Stimulated activated naive B cell treated with anti-CD40 and anti-IgM and Interleukin-4, amounts not matched to agents 10 μg/mL and 1 μg/mL and 100 μg/mL, for 72 hours (primary cell): Measurements from ENCODE around the gene SMARCB1.

Experiments used
- ATAC-seq, 2 donors: fragments of 150-1000 bp; cut with Tn5 transposase; replicated peaks; 2 replicates each; pipeline ENCODE4 v1.10.0; 2021; ENCODE audit warnings: moderate library complexity in 1 of 2
- DNase-seq: peaks from one replicate; pipeline ENCODE4 v3.0.0; 2021
- H3K27ac Mint-ChIP-seq: one replicate; pipeline ENCODE4 v1.8.0; 2022; ENCODE audit warnings: mild to moderate bottlenecking, mixed read lengths
- H3K27me3 Mint-ChIP-seq, 2 donors: one replicate each; pipeline ENCODE4 v1.8.0; 2022; ENCODE audit warnings: mixed read lengths in 2 of 2
- H3K36me3 Mint-ChIP-seq, 2 donors: one replicate each; pipeline ENCODE4 v1.8.0; 2022; ENCODE audit warnings: mixed read lengths in 2 of 2, mild to moderate bottlenecking in 1 of 2
- H3K4me1 Mint-ChIP-seq, 2 donors: one replicate each; pipeline ENCODE4 v1.8.0; 2022; ENCODE audit warnings: mixed read lengths in 2 of 2, mild to moderate bottlenecking in 1 of 2
- H3K4me3 Mint-ChIP-seq, 2 donors: one replicate each; pipeline ENCODE4 v1.8.0; 2022; ENCODE audit warnings: mild to moderate bottlenecking in 2 of 2, mixed read lengths in 2 of 2, moderate library complexity in 1 of 2
- H3K9me3 Mint-ChIP-seq, 2 donors: one replicate each; pipeline ENCODE4 v1.8.0; 2022; ENCODE audit warnings: mixed read lengths in 2 of 2, mild to moderate bottlenecking in 1 of 2

Gene SMARCB1

DNA sequence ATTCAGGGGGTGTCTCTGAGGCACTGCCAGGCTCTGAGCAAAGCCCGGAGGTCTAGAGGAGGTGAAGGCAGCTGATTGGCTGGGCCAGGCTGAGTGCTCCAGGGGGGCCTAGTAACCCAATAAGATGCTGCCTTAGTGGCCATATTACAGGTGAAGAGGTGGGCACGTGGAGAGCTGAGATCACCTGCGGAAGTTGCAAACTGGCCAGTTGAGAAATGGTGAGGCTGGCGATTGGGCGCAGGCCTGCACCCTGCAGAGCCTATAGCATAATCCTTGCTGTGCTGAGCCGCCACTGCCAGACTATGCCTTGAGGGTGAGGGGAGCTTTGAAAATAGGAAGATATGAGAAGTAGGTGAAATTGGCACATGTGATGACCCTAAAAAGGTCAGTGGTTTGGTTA lies 30.4 kb downstream of the SMARCB1 start:
- H3K27me3 Mint-ChIP-seq: no peaks in the 10 kb centered on the region
- no peak overlapping the region for H3K27ac Mint-ChIP-seq
- H3K4me3 Mint-ChIP-seq: peak overlapping the region in 1 of 2 donors; percentile 37
- no peak for DNase-seq
- H3K9me3 Mint-ChIP-seq: no peaks in the 10 kb centered on the region
- H3K4me1 Mint-ChIP-seq: peaks cover 39 to 48% of the 10 kb centered on the region in 2 donors
- ATAC-seq: no peak
- peaks cover 56 to 72% of the 10 kb centered on the region in 2 donors for H3K36me3 Mint-ChIP-seq

DNA sequence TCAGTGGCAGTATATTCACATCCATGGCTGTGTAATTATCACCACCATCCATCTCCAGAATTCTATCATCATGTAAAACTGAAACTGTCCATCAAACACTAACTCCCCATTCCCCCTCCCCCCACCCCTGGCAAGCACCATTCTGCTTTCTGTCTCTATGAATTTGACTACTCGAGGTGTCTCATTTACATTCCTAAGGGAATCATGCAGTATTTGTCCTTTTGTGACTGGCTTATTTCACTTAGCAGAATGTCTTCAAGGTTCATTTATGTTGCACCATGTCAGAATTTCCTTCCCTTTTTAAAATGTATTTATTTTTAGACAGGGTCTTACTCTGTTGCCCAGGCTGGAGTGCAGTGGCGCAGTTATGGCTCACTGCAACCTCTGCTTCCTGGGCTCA lies 31.8 kb downstream of the SMARCB1 start:
- Mint-ChIP-seq H3K36me3 (peaks cover 62 to 75% of the 10 kb centered on the region in 2 donors), H3K27ac (peak overlapping the region; percentile 81), H3K27me3 (no peaks in the 10 kb centered on the region), H3K4me1 (peaks cover 42 to 53% of the 10 kb centered on the region in 2 donors), H3K4me3 (no peak overlapping the region), H3K9me3 (no peaks in the 10 kb centered on the region)
- ATAC-seq (peak; percentile 19 to 47), DNase-seq (no peak)

DNA sequence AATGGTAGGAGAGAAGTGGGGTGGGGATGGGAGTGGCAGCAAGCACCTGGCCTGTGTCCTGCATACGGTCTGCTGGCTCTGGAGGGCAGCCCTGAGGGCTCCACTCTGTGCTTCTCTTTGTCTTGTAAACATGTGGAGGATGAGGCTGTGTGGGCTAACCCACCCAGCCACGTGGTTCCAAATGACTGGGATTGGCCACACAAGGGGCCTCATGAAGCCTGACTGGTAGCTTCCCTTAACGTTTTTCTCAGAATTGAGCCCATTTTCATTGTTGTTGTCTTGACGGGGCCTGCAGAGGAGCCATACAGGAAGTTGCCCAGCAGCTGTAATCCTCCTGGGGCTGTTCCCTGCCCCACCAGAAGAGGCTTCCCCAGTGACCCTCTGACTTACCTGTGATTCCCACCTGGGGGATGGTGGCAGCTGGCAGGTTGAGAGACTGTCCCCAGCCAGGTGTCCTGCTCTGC lies 34.0 kb downstream of the SMARCB1 start:
- Mint-ChIP-seq H3K4me3 (peak overlapping the region; percentile 18 to 19), H3K36me3 (peaks cover 64 to 86% of the 10 kb centered on the region in 2 donors), H3K9me3 (no peaks in the 10 kb centered on the region), H3K4me1 (peaks cover 50 to 72% of the 10 kb centered on the region in 2 donors), H3K27ac (peak overlapping the region; percentile 84), H3K27me3 (no peaks in the 10 kb centered on the region)
- DNase-seq: no peak
- ATAC-seq: peak; percentile 80 to 88

DNA sequence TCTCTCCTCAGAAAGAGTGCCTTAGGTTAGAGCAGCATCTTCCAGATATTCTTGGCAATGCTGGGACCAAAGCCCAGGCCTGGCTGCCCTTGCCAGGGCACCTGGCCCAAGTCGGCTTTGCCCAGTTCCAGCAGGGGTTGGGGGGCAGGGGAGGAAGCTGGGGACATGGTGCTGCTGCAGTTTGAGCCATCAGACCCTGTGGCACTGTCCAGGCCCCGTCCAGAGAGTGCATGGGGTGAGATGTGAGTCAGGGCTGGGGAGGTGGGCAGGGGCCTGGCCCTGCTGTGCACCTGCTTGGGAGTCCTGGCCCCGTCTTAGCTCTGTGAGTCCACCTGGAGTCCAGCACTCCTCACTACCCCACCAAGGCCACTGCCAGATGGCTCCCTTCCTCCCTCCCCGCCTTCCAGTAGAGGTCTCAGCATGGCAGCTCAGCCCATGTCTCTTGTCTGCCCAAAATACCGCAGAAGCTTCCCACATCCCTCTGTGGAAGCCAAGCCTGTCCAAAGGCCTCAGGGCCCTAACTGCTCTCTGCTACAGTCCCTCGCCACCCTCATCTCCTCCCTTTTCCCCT lies 35.4 kb downstream of the SMARCB1 start:
- H3K36me3 Mint-ChIP-seq: peaks cover 56 to 79% of the 10 kb centered on the region in 2 donors
- no peak overlapping the region for H3K4me3 Mint-ChIP-seq
- H3K9me3 Mint-ChIP-seq: no peaks in the 10 kb centered on the region
- ATAC-seq (no peak), DNase-seq (no peak)
- H3K27ac Mint-ChIP-seq: peak overlapping the region; percentile 32
- H3K27me3 Mint-ChIP-seq: no peaks in the 10 kb centered on the region
- H3K4me1 Mint-ChIP-seq: peaks cover 44 to 72% of the 10 kb centered on the region in 2 donors

DNA sequence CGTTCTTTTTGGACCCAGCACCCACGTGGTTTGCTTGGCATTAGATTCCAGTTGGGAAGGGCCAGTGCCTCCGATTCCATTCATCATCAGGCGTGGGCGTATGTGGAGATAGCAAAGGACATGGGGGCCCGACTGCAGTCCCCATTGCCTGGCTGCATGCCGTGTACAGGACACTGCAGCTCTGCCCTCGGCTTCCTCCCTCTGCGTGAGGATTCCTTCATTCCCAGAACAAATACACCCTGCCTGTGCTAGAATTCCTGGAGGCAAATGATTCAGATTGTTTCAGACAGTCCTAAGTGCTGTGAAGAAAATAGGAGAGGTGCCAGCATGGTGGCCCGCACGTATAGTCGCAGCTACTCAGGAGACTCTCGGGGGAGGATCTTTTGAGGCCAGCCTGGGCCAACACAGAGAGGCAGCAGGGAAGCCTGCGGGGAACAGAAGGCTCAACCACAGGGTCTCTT lies 36.6 kb downstream of the SMARCB1 start:
- Mint-ChIP-seq H3K27ac (peak overlapping the region; percentile 37), H3K27me3 (no peaks in the 10 kb centered on the region), H3K9me3 (no peaks in the 10 kb centered on the region), H3K4me3 (no peak overlapping the region), H3K36me3 (peaks cover 53 to 78% of the 10 kb centered on the region in 2 donors), H3K4me1 (peaks cover 42 to 68% of the 10 kb centered on the region in 2 donors)
- no peak for DNase-seq
- no peak for ATAC-seq

DNA sequence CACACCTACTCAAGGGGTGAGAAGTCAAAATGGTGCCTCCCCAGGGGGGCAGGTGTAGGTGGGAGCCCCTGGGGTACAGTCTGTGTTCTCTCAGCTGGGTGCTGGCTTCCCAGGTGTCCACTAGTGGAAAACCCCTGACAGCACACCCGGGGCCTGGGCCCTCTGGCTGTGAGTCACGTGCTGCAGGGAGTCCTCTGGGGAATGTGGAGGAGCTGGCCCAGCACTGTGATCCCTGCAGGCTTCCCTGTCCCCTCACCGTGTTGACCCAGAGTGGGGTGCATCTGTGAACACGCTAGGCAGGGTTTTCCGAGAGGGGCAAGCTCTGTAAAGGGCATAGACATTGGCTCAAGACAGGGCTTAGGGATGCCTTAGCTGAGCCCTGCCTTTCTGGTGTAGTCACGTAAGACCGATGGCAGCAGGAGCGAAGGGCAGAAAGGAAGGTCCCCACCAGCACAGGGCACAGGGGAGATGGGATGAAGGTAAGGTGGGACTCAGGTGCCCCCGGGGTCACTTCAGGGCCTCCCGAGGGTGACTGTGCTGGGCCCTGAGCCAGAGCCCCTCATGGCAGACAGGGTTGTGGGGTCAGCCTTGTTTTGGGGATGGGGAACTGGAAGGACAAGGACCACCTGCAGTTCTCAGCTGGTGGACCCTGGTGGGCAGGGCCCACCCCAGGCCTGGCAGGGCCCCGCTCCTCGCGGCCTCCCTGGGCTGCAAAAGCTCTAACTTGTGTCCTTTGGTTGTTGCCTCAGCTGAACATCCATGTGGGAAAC lies 37.9 kb downstream of the SMARCB1 start:
- H3K27me3 Mint-ChIP-seq: no peaks in the 10 kb centered on the region
- peak overlapping the region; percentile 63 for H3K27ac Mint-ChIP-seq
- no peak for DNase-seq
- no peak overlapping the region for H3K4me3 Mint-ChIP-seq
- ATAC-seq: no peak
- H3K9me3 Mint-ChIP-seq: no peaks in the 10 kb centered on the region
- peaks cover 51 to 76% of the 10 kb centered on the region in 2 donors for H3K36me3 Mint-ChIP-seq
- H3K4me1 Mint-ChIP-seq: peaks cover 41 to 70% of the 10 kb centered on the region in 2 donors

DNA sequence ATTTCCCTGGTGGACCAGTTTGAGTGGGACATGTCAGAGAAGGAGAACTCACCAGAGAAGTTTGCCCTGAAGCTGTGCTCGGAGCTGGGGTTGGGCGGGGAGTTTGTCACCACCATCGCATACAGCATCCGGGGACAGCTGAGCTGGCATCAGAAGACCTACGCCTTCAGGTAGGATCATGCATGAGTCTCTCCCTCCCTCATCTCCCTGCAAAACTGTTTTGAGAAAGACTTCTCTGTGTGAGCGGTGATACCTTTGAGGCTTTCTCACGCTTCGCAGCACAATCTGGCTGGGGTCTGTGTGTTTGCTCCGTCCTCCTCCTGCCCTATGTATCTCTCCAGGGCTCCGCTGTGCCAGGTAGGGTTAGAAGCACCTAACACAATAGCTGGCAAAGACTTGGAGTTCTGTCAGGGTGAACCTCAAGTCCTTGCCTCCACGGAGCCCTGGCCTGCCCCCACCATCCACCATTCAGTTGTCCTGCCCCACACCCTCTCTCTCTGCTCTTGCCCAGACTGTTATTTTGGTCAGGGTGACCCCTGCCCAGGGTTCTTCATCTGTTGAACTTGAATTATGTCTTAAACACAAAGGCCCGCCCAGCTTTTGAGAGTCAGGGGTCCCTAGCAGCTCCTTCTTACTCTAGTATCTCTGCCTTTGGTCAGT lies 38.6 kb downstream of the SMARCB1 start:
- H3K4me1 Mint-ChIP-seq: peaks cover 37 to 70% of the 10 kb centered on the region in 2 donors
- ATAC-seq (no peak), DNase-seq (no peak)
- H3K27ac Mint-ChIP-seq: peak overlapping the region; percentile 59
- no peaks in the 10 kb centered on the region for H3K27me3 Mint-ChIP-seq
- H3K4me3 Mint-ChIP-seq: no peak overlapping the region
- H3K9me3 Mint-ChIP-seq: no peaks in the 10 kb centered on the region
- peaks cover 47 to 74% of the 10 kb centered on the region in 2 donors for H3K36me3 Mint-ChIP-seq

DNA sequence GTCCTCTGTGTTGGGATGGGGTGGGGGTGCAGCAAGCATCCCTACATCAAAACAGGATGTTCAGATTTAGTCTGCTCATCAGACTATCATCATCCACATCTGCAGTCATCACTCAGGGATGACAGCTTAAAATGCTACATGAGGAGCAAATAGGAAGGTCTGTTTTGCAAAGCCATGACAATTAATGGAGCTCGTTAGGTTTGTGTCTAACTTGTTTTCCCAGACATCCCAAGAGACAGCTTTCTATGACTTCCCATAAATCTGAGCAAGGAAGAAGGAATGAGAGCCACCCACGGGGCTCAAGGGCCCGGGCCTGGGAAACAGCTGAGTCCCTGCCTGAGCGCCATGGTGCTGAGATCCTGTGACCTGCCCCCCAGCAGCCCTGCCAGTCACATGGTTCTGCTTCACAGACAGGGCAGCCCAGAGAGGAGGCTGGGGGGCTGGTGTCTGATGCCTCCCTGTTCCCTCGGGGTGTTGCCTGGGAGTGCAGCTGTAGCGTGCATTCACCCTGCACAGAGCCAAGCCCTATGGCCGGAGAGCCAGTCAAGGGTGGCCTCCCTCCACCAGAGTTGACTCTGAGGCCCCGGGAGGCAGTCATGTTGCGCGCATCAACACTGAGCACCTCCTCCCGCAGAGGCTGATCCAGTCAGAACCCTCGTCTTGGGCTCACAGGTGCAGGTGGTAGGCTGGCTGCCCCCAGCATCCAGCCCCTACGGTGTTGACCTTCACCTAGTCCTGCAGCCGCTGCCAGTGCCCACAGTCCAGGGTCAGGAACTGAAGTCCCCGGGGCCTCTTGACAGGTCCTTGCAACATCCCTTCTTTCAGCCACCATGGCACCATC lies 40.0 kb downstream of the SMARCB1 start:
- H3K36me3 Mint-ChIP-seq: peaks cover 42 to 66% of the 10 kb centered on the region in 2 donors
- ATAC-seq: no peak
- peak overlapping the region; percentile 20 for H3K27ac Mint-ChIP-seq
- peaks cover 30 to 60% of the 10 kb centered on the region in 2 donors for H3K4me1 Mint-ChIP-seq
- no peak overlapping the region for H3K4me3 Mint-ChIP-seq
- H3K9me3 Mint-ChIP-seq: no peaks in the 10 kb centered on the region
- DNase-seq: no peak
- no peaks in the 10 kb centered on the region for H3K27me3 Mint-ChIP-seq

DNA sequence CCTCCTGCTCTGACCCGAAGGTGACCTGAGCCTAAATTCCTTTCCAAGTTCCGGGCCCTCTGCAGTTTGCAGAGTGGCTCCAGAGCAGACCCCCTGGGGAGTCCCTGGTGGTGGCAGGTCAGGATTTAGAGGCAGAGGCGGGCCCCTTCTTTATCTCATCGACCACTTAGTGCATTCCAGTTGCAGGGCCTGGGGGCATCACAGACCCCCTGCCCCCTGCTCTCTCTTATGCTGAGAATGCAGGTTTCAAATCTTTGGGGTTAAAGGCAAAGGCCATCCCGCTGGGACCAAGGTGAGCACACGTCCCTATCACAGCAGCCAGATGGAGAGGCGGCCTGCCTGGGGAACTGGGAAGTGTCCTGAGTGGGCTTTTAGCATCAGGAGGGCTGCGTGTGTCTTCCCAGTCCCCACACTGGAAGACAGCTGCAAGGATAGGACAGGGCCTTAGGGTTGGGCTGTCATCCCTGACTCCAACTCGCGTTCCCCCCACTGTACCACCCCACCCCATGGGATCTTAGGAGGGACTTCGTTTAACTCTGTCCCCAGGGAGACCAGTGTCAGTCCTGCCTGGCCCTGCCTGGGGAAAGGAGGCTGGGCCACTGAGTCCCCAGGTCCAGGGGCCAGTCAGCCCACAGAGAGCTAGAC lies 40.7 kb downstream of the SMARCB1 start:
- peak overlapping the region; percentile 59 for H3K27ac Mint-ChIP-seq

DNA sequence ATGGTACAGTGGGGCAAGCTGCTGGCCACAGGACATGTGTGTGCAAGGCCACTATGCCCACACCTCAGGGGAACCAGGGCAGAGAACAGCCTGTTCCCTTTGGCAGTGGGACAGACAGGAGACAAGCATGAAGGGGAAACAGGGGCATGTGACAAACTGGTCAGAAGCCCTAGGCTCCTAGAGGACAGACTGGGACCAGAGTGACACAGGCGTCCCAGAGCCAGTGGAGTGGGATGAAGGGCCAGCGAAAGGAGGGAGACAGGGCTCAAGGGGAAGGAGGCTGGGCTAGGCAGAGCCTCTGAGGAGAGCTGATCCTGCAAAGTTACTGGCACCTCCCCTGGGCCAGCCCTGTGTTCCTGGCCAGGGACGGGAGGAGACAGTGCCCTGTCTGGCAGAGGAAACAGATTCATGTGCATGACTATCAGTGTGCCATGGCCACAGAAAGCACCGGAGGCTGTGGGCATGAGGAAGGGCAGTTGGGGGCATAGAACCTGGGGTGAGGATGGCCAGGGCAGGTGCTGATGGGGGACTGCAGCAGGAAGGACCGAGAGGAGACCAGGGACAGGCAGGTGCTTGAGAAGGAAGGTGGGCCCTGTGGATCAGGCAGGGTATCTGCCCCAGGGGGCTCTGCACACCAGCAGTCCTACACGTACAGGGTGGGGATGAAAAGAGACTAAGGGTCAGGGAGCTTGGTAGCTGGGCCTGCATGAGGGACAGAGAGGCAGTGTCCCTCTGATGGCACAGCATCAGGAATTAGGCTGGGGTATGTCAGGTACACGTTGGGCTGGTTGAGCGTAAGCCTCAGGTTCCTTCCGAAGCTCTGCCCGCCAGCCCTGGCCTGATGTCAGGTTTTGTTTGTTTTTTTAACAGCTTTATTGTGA lies 42.3 kb downstream of the SMARCB1 start:
- no peak for ATAC-seq
- no peak overlapping the region for H3K4me3 Mint-ChIP-seq
- H3K27me3 Mint-ChIP-seq: no peaks in the 10 kb centered on the region
- no peaks in the 10 kb centered on the region for H3K9me3 Mint-ChIP-seq
- no peak for DNase-seq
- peak overlapping the region; percentile 83 for H3K27ac Mint-ChIP-seq
- H3K4me1 Mint-ChIP-seq: peaks cover 23 to 51% of the 10 kb centered on the region in 2 donors
- H3K36me3 Mint-ChIP-seq: peaks cover 26 to 50% of the 10 kb centered on the region in 2 donors

More for the DNA sequence above, 40.7 kb downstream of the SMARCB1 start:
- H3K27me3 Mint-ChIP-seq: no peaks in the 10 kb centered on the region
- H3K9me3 Mint-ChIP-seq: no peaks in the 10 kb centered on the region
- H3K36me3 Mint-ChIP-seq: peaks cover 40 to 65% of the 10 kb centered on the region in 2 donors
- DNase-seq: no peak
- no peak overlapping the region for H3K4me3 Mint-ChIP-seq
- peaks cover 30 to 58% of the 10 kb centered on the region in 2 donors for H3K4me1 Mint-ChIP-seq
- ATAC-seq: no peak

DNA sequence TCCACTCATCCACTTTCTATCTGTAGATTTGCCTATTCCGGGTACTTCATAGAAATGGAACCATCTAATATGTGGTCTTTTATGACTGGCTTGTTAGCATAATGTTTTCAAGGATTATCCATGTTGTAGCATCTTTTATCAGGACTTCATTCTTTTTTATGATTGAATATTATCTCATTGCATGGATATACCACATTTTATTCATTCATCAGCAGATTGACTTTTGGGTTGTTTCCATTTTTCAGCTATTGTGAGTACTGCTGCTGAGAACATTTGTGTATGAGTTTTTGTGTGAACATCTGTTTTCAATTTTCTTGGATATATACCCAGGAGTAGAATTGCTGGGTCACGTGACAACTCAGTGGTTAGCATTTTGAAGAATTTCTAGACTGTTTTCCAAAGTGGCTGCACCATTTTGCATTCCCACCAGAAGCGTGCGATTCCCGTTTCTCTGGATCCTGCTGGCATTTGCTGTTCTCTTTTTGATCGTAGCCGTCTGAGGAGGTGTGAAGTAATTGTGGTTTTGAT lies 43.1 kb downstream of the SMARCB1 start:
- Mint-ChIP-seq H3K4me3 (no peak overlapping the region), H3K27me3 (no peaks in the 10 kb centered on the region), H3K4me1 (peaks cover 21 to 47% of the 10 kb centered on the region in 2 donors), H3K36me3 (peaks cover 25 to 41% of the 10 kb centered on the region in 2 donors), H3K9me3 (no peaks in the 10 kb centered on the region), H3K27ac (no peak overlapping the region)
- DNase-seq (no peak), ATAC-seq (no peak)

DNA sequence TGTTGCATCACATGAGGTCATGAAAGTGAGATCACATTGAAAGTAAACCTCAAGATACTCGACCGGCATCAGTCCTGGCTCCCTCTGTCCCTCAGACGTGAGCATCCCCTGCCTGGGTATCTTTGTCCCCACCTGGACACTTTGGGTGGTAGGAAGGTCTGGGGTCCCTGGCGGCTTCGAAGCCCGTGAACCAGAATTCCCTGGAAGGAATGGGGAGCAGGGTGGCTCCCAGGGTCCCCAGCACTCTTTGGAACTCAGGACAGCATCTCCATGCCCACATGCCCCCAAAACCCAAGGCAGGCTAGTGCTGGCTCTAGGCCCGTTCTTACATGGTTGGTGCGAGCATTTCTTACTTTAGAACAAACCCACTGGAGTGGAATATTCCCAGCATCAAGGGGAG lies 44.5 kb downstream of the SMARCB1 start:
- Mint-ChIP-seq H3K9me3 (no peaks in the 10 kb centered on the region), H3K4me1 (peaks cover 25 to 50% of the 10 kb centered on the region in 2 donors), H3K27me3 (no peaks in the 10 kb centered on the region), H3K36me3 (peaks cover 20 to 37% of the 10 kb centered on the region in 2 donors), H3K4me3 (no peak overlapping the region), H3K27ac (no peak overlapping the region)
- DNase-seq (no peak), ATAC-seq (no peak)
